HL-60 (cell line): ENCODE measurements around the gene CCT8L2.
"Not testable (repeated sequence)": the region's sequence is repeated elsewhere in the genome, so short reads cannot be mapped to it uniquely, and the experiment has no call there.

ENCODE experiments used
- TF ChIP-seq, protein P1 (sequence below): IDR thresholded peaks from 2 replicates; pipeline ENCODE4 v1.6.1; 2012; ENCODE audit warnings: low read depth; ENCODE audit not compliant: insufficient replicate concordance
- TF ChIP-seq, protein P2 (sequence below): IDR thresholded peaks from one replicate; pipeline ENCODE4 v1.5.1; 2011; ENCODE audit warnings: low read length, control low read depth, inconsistent platforms; ENCODE audit not compliant: insufficient read depth

DNA sequence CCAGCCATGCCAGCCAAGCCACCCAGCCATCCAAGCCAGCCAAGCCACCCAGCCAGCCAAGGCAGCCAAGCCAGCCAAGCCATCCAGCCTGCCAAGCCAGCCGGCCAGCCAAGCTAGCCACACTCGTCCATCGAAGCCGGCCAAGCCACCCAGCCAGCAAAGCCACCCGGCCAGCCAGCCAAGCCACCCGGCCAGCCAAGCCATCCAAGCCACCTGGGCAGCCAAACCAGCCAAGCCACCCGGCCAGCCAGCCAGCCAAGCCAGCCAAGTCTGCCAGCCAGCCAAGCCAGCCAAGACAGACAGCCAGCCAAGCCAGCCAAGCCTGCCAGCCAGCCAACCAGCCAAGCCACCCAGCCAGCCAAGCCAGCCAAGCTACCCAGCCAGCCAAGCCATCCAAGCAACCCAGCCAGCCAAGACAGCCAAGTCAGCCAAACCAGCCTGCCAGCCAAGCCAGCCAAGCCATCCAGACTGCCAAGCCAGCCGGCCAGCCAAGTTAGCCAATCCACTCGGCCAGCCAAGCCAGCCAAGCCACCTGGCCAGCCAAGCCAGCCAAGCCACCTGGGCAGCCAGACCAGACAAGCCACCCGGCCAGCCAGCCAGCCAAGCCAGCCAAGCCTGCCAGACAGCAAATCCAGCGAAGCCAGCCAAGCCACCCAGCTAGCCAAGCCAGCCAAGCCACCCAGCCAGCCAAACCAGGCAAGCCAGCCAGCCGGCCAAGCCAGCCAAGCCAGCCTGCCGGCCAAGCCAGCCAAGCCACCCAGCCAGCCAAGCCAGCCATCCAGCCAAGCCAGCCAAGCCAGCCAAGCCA, 24.8 kb downstream of the CCT8L2 start:
- TF ChIP-seq, protein P1, sequence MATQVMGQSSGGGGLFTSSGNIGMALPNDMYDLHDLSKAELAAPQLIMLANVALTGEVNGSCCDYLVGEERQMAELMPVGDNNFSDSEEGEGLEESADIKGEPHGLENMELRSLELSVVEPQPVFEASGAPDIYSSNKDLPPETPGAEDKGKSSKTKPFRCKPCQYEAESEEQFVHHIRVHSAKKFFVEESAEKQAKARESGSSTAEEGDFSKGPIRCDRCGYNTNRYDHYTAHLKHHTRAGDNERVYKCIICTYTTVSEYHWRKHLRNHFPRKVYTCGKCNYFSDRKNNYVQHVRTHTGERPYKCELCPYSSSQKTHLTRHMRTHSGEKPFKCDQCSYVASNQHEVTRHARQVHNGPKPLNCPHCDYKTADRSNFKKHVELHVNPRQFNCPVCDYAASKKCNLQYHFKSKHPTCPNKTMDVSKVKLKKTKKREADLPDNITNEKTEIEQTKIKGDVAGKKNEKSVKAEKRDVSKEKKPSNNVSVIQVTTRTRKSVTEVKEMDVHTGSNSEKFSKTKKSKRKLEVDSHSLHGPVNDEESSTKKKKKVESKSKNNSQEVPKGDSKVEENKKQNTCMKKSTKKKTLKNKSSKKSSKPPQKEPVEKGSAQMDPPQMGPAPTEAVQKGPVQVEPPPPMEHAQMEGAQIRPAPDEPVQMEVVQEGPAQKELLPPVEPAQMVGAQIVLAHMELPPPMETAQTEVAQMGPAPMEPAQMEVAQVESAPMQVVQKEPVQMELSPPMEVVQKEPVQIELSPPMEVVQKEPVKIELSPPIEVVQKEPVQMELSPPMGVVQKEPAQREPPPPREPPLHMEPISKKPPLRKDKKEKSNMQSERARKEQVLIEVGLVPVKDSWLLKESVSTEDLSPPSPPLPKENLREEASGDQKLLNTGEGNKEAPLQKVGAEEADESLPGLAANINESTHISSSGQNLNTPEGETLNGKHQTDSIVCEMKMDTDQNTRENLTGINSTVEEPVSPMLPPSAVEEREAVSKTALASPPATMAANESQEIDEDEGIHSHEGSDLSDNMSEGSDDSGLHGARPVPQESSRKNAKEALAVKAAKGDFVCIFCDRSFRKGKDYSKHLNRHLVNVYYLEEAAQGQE, result not testable (repeated sequence)
- TF ChIP-seq, protein P2, sequence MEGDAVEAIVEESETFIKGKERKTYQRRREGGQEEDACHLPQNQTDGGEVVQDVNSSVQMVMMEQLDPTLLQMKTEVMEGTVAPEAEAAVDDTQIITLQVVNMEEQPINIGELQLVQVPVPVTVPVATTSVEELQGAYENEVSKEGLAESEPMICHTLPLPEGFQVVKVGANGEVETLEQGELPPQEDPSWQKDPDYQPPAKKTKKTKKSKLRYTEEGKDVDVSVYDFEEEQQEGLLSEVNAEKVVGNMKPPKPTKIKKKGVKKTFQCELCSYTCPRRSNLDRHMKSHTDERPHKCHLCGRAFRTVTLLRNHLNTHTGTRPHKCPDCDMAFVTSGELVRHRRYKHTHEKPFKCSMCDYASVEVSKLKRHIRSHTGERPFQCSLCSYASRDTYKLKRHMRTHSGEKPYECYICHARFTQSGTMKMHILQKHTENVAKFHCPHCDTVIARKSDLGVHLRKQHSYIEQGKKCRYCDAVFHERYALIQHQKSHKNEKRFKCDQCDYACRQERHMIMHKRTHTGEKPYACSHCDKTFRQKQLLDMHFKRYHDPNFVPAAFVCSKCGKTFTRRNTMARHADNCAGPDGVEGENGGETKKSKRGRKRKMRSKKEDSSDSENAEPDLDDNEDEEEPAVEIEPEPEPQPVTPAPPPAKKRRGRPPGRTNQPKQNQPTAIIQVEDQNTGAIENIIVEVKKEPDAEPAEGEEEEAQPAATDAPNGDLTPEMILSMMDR, result not testable (repeated sequence)
